ENCODE data around the gene SLC27A1.

DNA sequence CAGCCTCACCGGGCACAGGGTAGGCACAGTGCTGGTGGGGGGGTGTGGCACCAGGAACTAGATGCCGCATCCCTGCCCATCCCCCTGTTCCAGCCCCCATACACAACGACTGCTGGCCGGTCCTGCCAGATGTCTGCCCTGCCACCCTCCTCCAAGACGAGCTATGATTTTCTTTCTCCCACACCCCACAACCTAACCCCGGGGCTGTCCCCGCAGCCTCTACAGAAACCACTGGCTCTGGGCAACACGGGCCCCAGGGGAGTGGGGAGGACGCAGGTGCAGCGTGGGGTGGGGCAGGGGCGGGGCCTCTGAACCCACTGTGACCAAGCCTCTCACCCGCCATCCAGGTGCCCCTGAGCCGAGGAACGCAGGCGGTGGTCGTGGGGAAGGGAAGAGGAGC, 56.6 kb downstream of the SLC27A1 start:
- TF ChIP-seq, protein P1, sequence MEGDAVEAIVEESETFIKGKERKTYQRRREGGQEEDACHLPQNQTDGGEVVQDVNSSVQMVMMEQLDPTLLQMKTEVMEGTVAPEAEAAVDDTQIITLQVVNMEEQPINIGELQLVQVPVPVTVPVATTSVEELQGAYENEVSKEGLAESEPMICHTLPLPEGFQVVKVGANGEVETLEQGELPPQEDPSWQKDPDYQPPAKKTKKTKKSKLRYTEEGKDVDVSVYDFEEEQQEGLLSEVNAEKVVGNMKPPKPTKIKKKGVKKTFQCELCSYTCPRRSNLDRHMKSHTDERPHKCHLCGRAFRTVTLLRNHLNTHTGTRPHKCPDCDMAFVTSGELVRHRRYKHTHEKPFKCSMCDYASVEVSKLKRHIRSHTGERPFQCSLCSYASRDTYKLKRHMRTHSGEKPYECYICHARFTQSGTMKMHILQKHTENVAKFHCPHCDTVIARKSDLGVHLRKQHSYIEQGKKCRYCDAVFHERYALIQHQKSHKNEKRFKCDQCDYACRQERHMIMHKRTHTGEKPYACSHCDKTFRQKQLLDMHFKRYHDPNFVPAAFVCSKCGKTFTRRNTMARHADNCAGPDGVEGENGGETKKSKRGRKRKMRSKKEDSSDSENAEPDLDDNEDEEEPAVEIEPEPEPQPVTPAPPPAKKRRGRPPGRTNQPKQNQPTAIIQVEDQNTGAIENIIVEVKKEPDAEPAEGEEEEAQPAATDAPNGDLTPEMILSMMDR (IDR thresholded peaks at IDR 0.05; ENCODE audit: poor library complexity) = no peak
- TF ChIP-seq EZH2phosphoT487 (IDR thresholded peaks at IDR 0.05; ENCODE audit: low read depth, severe bottlenecking, unreplicated experiment) = no peak
- no peak for TF ChIP-seq EZH2 (IDR thresholded peaks at IDR 0.05; ENCODE audit: borderline replicate concordance)
